ENCODE measurements around the gene SH3PXD2A. TPM values are rescaled to one million over a fixed set of nuclear protein-coding genes. Genes with fewer than 3 reads are reported as not detected.

Gene SH3PXD2A
- total RNA-seq, 4 donors from 2014 or later = 6.2 to 16.8 (median 11.4) TPM

DNA sequence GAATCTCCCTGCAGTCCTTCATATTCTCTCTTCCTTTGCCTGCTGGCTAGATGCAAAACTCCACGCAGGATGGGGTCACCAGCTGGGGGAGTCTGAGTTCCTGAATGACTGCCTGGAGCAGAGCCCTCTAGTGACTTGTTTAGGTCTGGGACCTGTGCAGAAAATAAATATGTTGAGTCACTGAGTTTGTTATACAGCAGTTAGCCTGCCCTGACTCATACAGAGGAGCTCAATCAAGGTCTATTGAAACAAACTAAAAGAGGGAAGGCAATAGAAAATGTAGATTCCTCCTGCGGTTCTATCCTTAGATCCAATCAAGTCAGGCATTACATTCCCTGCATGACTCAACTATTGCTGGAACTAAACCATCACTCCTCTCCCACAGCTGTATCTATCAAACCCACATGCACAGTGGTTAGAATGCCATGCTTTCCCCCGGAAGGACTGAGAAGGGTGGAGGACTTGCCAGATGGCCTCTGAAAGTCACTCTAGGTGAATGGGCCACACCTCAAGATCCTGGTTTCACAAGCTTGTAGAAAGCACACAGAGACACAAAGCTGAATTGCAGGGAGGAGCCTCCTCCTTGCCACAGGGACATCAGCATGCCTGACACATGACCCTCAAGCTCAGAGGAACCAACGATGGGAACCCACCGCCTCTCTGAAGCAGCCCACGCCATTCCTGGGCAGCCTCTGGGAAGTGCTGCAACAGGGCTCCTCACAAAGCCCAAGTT is 73.9 kb downstream of the SH3PXD2A start:
- Histone ChIP-seq H3K36me3 (no peaks in the 10 kb centered on the region), H3K4me1 (peaks cover 51 to 53% of the 10 kb centered on the region in 2 donors), H3K9me3 (no peaks in the 10 kb centered on the region), H3K27ac (peak overlapping the region in 3 of 4 donors; percentile 14 to 39 (median 23)), H3K4me3 (no peak overlapping the region), H3K27me3 (no peaks in the 10 kb centered on the region)
- peak in 1 of 2 donors; percentile 26 for ATAC-seq
- DNase-seq = no peak
- TF ChIP-seq, protein P1, sequence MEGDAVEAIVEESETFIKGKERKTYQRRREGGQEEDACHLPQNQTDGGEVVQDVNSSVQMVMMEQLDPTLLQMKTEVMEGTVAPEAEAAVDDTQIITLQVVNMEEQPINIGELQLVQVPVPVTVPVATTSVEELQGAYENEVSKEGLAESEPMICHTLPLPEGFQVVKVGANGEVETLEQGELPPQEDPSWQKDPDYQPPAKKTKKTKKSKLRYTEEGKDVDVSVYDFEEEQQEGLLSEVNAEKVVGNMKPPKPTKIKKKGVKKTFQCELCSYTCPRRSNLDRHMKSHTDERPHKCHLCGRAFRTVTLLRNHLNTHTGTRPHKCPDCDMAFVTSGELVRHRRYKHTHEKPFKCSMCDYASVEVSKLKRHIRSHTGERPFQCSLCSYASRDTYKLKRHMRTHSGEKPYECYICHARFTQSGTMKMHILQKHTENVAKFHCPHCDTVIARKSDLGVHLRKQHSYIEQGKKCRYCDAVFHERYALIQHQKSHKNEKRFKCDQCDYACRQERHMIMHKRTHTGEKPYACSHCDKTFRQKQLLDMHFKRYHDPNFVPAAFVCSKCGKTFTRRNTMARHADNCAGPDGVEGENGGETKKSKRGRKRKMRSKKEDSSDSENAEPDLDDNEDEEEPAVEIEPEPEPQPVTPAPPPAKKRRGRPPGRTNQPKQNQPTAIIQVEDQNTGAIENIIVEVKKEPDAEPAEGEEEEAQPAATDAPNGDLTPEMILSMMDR (IDR thresholded peaks at IDR 0.05 in 4 of 5, conservative IDR thresholded peaks at IDR 0.05 in 1 of 5) = peak in 1 of 5 experiments; percentile 25
- no peak for TF ChIP-seq POLR2A (IDR thresholded peaks at IDR 0.05)
- intact Hi-C loops (cut with DNase I; ENCODE audit: low total_unique reads) = loop anchor here (2.0 kb wide), 1 partner anchor 13 kb away; no protein-coding TSS in a partner anchor
- in situ Hi-C loops (cut with MboI; ENCODE audit: low sequenced_read_pairs in 4 of 4) = no loop called here

DNA sequence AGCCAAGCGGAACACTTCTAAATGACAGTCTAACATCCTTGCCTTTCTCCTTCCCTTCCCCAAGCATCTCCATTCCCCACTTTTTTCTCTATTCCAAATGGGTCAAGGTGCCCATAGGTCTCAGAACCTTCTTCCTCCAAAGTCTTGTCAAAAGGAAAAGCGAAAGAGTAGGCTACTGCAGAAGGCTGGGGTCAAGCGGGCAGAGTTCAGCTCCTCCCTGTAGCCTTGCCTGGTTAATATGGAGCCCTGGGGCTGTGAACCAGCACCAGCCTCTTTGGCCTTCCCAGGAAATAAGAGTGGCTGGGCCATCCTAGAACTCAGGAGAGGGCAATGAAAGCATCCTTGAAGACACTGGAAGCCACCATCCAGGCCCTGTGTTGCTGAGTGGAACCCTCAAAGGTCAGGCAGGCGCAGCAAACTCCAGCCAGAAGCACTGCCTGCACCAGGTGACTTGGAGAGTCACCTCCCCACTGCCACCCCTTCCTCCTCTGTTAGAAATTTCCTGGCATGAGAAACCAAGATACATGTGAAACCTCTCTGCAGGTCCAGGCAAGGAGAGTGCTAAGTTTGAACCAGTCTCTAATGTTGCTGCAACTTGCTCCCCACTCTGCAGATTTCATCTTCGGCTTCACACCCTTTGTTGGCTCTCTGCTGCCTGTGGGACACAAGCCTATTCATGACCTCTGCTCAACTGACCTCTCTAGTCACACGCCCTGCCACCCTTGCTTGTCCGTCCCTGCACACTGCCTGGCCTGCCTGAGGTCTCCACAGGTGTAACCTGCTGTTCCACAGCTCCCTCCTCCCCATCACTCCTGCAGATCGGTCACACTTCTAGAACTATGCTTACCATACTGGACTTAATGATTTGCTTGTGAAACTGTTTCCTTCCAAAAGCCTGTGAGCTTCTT is 74.9 kb downstream of the SH3PXD2A start:
- no peak for DNase-seq

DNA sequence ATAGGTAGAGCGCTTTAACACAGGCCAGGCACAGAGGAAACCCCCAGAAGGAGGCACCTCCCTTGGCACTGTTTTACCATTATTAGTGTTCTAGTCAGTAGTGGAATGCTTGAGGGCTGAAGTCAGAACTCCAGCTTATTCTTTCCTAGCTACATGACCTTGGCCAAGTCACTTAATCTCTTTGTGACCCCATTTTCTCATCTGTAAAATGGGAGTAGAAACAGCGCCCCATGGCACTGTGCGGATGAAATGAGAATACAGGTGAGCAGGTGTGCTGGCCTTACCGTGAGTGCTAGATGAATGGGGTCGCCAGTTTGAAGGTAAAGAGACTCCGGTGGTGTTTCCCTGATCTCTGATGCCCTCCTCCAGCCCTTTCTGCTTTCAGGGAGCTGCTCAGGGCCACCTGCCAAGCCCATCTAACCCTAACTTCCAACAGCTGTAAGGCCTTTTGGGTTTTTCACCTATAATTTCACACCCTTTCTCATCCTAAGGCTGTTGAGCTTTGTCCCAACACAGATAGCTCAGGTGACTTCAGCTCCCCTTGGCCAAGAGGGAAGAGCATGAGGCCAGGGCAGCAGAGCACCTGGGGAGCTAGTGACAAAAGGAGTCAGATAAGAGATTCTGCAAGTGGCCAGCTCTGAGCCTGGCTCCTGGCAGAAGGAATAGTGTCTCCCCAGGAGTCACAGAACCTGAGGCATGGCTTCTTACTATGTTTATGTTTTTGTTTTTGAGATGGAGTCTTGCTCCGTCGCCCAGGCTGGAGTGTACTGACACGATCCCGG is 76.8 kb downstream of the SH3PXD2A start:
- in situ Hi-C loops (cut with MboI; ENCODE audit: low sequenced_read_pairs in 4 of 4) = no loop called here
- Histone ChIP-seq H3K4me1 (peaks cover 33 to 35% of the 10 kb centered on the region in 2 donors), H3K9me3 (no peaks in the 10 kb centered on the region), H3K27ac (peak overlapping the region in 1 of 4 donors; percentile 75), H3K27me3 (no peaks in the 10 kb centered on the region), H3K4me3 (no peak overlapping the region), H3K36me3 (no peaks in the 10 kb centered on the region)
- ATAC-seq = no peak
- no peak for DNase-seq
- intact Hi-C loops (cut with DNase I; ENCODE audit: low total_unique reads) = no loop called here
- no peak for TF ChIP-seq POLR2A (IDR thresholded peaks at IDR 0.05)
- TF ChIP-seq, protein P1 (IDR thresholded peaks at IDR 0.05 in 4 of 5, conservative IDR thresholded peaks at IDR 0.05 in 1 of 5) = no peak

More for the DNA sequence above, 74.9 kb downstream of the SH3PXD2A start:
- intact Hi-C loops (cut with DNase I; ENCODE audit: low total_unique reads) = loop anchor here (2.0 kb wide), 1 partner anchor 14 kb away; no protein-coding TSS in a partner anchor
- Histone ChIP-seq H3K4me3 (no peak overlapping the region), H3K27me3 (no peaks in the 10 kb centered on the region), H3K36me3 (no peaks in the 10 kb centered on the region), H3K4me1 (peaks cover 46 to 52% of the 10 kb centered on the region in 2 donors), H3K9me3 (no peaks in the 10 kb centered on the region), H3K27ac (peak overlapping the region in 3 of 4 donors; percentile 23 to 43 (median 39))
- in situ Hi-C loops (cut with MboI; ENCODE audit: low sequenced_read_pairs in 4 of 4) = no loop called here
- no peak for TF ChIP-seq POLR2A (IDR thresholded peaks at IDR 0.05)
- TF ChIP-seq, protein P1 (IDR thresholded peaks at IDR 0.05 in 4 of 5, conservative IDR thresholded peaks at IDR 0.05 in 1 of 5) = no peak
- no peak for ATAC-seq

DNA sequence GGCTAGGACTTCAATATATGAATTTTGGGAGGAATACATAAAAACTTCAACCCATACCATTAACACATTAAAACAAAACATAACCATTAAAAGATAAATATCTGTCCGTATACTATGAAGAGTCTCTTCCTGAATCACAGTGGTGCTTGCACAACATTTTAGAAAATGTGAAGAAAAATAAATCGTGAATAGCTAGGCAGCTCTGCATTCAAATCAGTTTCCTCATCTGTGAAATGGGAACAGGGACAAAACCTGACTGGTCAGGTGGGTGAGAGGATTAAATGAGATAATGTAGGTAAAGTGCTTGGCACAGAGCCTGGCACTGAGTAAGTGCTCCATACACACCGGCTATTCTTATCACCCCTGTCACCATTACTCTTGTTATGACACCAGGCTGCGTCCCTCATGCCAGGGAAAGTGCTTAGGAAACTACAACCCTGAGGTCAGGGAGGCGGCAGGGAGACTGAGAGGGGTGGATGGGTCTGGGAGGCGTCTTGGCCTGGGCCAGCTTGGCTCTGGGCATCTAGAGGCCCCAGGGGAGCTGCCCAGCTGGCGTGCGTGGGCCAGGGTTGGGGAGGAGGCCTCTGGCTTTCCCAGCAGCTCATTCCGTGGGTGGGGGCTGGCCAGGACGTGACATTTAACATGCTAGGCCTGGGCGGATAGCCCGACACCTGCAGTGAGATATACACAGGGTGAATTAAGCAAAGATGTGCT is 78.3 kb downstream of the SH3PXD2A start:
- no peaks in the 10 kb centered on the region for H3K27me3 ChIP-seq
- no peaks in the 10 kb centered on the region for H3K36me3 ChIP-seq
- H3K4me3 ChIP-seq = no peak overlapping the region
- in situ Hi-C loops (cut with MboI; ENCODE audit: low sequenced_read_pairs in 4 of 4) (no loop called here), intact Hi-C loops (cut with DNase I; ENCODE audit: low total_unique reads) (no loop called here)
- peaks cover 34 to 38% of the 10 kb centered on the region in 2 donors for H3K4me1 ChIP-seq
- peak overlapping the region; percentile 67 to 75 (median 72) for H3K27ac ChIP-seq
- peak; percentile 57 to 92 for DNase-seq
- H3K9me3 ChIP-seq = no peaks in the 10 kb centered on the region
- TF ChIP-seq, protein P1 (IDR thresholded peaks at IDR 0.05 in 4 of 5, conservative IDR thresholded peaks at IDR 0.05 in 1 of 5) = no peak
- TF ChIP-seq POLR2A (IDR thresholded peaks at IDR 0.05) = no peak
- peak; percentile 53 to 81 for ATAC-seq

Data from gastrocnemius medialis (tissue), 4 donors.